Panc1 (cell line): Measurements from ENCODE around the gene PSG3. TPM values are rescaled to one million over a fixed set of nuclear protein-coding genes. Genes with fewer than 3 reads are reported as not detected.
"Not testable (repeated sequence)": the region's sequence is repeated elsewhere in the genome, so short reads cannot be mapped to it uniquely, and the experiment has no call there.

Experiments
- ATAC-seq: fragments of 200-7000 bp; cut with Tn5 transposase; 2 replicates; pipeline ENCODE4 v1.9.1; 2020; ENCODE audit warnings: mild to moderate bottlenecking, moderate library complexity
- BruUV-seq: library from RNA; stranded (reverse); fragments of 400-500 nt; replicated peaks from 2 replicates; lab custom pipeline; 2021; lab: Mats Ljungman, UMichigan
- CTCF ChIA-PET: fragments of 300-600 bp; sonication (Branson Sonifier 250); formaldehyde crosslinking; loops from one replicate; lab custom pipeline; 2022; ENCODE audit warnings: antibody characterized with exemption; lab: Charles Lee
- POLR2A ChIA-PET: fragments of 300-600 bp; sonication (Branson Sonifier 250); formaldehyde crosslinking; loops from one replicate; lab custom pipeline; 2022; ENCODE audit warnings: antibody characterized with exemption; lab: Charles Lee
- DNase-seq: peaks from one replicate; pipeline ENCODE4 v3.0.0-alpha.2; 2010; ENCODE audit warnings: low read depth, low spot score
- H3K27ac ChIP-seq: 2 replicates; pipeline ENCODE4 v1.5.1; 2011; ENCODE audit warnings: mild to moderate bottlenecking, low read length, inconsistent platforms
- H3K27me3 ChIP-seq: fragments of 200-500 bp; sonication (Bioruptor generic); 2 replicates; pipeline ENCODE4 v1.6.0; 2014; ENCODE audit warnings: low read length, inconsistent platforms; ENCODE audit not compliant: control insufficient read depth, insufficient read depth
- H3K36me3 ChIP-seq: fragments of 200-500 bp; sonication (Bioruptor generic); 2 replicates; pipeline ENCODE4 v1.5.1; 2014; ENCODE audit warnings: inconsistent platforms, mild to moderate bottlenecking, low read length, moderate library complexity; ENCODE audit not compliant: control insufficient read depth, insufficient read depth
- H3K4me1 ChIP-seq: 2 replicates; pipeline ENCODE4 v1.5.1; 2011; ENCODE audit warnings: inconsistent platforms, mild to moderate bottlenecking, low read length, moderate library complexity; ENCODE audit not compliant: control insufficient read depth, insufficient read depth
- H3K4me3 ChIP-seq, 2 experiments: 2 replicates each; pipeline ENCODE4 v1.5.1; 2011 to 2012; ENCODE audit warnings: low read depth in 2 of 2, low read length in 2 of 2, mild to moderate bottlenecking in 2 of 2, inconsistent platforms in 1 of 2, moderate library complexity in 1 of 2
- H3K9me3 ChIP-seq: fragments of 200-500 bp; sonication (Bioruptor generic); 2 replicates; pipeline ENCODE4 v1.5.1; 2014; ENCODE audit warnings: low read depth, mild to moderate bottlenecking, inconsistent platforms, low read length, moderate library complexity; ENCODE audit not compliant: control insufficient read depth, insufficient read depth
- CTCF ChIP-seq: fragments of 450-650 bp; IDR thresholded peaks from 2 replicates; pipeline ENCODE4 v1.5.1; 2017; ENCODE audit warnings: mild to moderate bottlenecking
- POLR2AphosphoS5 ChIP-seq: IDR thresholded peaks from 2 replicates; pipeline ENCODE4 v1.6.1; 2012; ENCODE audit warnings: mild to moderate bottlenecking, low read depth, low read length, moderate library complexity
- TCF7L2 ChIP-seq: IDR thresholded peaks from 2 replicates; pipeline ENCODE4 v1.6.1; 2011; ENCODE audit warnings: mild to moderate bottlenecking, low read depth, low read length, inconsistent platforms
- in situ Hi-C: cut with HindIII; loops from 2 replicates; pipeline ENCODE4 v1.10.0; 2016; ENCODE audit warnings: low sequenced_read_pairs, low pct_unique_long_range_greater_than_20kb
- intact Hi-C: fragments of 100-400 bp; cut with micrococcal nuclease; formaldehyde crosslinking; loops from one replicate; pipeline ENCODE4 v1.10.0; 2022; ENCODE audit not compliant: unreplicated experiment
- total RNA-seq: library from RNA; stranded (reverse); gene quantifications from one replicate; pipeline ENCODE4 v1.2.1, GENCODE V29; 2021; ENCODE audit not compliant: unreplicated experiment

Gene PSG3
- total RNA-seq, 1 experiment from 2014 or later = not detected

DNA sequence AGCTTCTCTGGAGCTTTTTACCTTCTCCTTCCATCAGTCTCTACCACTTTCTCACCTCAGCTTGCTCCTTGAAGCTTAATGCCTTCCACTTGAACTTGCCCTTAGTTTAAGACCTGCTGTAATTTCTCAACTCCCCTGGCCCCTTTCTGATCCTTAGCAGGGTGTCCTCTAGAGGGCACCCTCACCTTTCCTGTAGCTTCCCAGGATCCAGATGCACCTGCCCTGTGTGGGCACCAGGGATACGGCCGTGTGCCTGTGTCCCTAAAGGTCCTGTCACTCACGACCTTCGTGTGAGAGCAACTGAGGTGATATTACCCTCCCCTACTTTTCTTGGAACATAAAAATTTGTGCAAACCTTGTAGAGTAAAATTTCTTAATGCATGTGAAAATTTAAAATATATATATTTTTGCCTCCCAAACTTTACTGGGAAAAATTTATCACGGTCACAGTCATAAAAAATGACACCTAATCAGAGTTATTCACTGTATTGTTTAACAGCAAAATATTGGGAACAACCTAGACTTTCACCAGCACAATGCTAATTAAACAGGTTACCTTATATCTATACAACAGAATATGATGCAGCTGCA, 46.4 kb downstream of the PSG3 start:
- H3K36me3 ChIP-seq = no peaks in the 10 kb centered on the region
- no TSS peak for BruUV-seq
- in situ Hi-C loops (no loop called here), intact Hi-C loops (loop anchor here (10.0 kb wide), 1 partner anchor 81 kb away; no protein-coding TSS in a partner anchor)
- no peak overlapping the region for H3K4me3 ChIP-seq
- DNase-seq (no peak), ATAC-seq (peak; percentile 87)
- no peaks in the 10 kb centered on the region for H3K4me1 ChIP-seq
- H3K27ac ChIP-seq = no peak overlapping the region
- H3K9me3 ChIP-seq = no peaks in the 10 kb centered on the region
- H3K27me3 ChIP-seq = peaks cover 5% of the 10 kb centered on the region
- no peak for TF ChIP-seq TCF7L2
- peak; percentile 77 for TF ChIP-seq CTCF
- POLR2A ChIA-PET = no interaction called here
- CTCF ChIA-PET = interaction anchor here (0.6 to 1.1 kb wide), 4 partner anchors 10 to 83 kb away, joined by 3 to 7 read pairs (median 4); no protein-coding TSS in a partner anchor

DNA sequence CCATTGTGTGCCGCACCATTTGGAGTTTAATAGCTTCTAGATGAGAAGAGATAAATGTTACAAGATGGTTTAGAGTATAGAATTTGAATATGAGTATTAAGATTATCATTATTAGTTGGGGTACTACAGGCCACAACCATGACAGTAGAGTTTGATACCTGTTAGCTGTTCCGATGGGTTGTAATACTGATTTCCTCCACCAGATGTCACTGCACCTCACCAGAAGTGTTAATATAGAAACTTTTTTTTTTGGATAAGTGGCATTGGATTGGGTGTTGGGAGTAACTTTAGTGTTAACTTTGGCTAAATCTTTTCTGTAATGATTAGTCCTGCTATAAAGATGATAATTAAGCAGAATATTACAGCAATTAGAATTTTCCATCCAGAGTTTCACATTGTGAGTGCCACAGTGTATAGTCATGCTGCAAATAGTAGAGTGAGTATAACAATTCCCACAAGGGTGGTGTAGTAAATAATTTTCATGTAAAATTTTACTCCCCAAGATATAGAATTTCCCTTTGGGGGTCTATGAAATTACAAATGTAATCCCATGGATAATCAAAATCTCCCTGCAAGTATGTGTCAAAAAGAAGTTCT, 56.3 kb downstream of the PSG3 start:
- POLR2A ChIA-PET = no interaction called here

GRCh38 chr19:42676326-42676725, 64.0 kb downstream of the PSG3 start:
- in situ Hi-C loops, H3K36me3 ChIP-seq, H3K4me1 ChIP-seq, intact Hi-C loops, H3K27me3 ChIP-seq, DNase-seq, H3K9me3 ChIP-seq, H3K4me3 ChIP-seq, BruUV-seq, POLR2A ChIA-PET, H3K27ac ChIP-seq, ATAC-seq, CTCF ChIA-PET: not testable (repeated sequence)

More for the DNA sequence above, 56.3 kb downstream of the PSG3 start:
- in situ Hi-C loops (no loop called here), intact Hi-C loops (no loop called here)
- ATAC-seq (no peak), DNase-seq (peak; percentile 13)
- H3K9me3 ChIP-seq = no peaks in the 10 kb centered on the region
- H3K4me1 ChIP-seq = no peaks in the 10 kb centered on the region
- no peak overlapping the region for H3K27ac ChIP-seq
- H3K36me3 ChIP-seq = no peaks in the 10 kb centered on the region
- no peaks in the 10 kb centered on the region for H3K27me3 ChIP-seq
- H3K4me3 ChIP-seq = no peak overlapping the region
- TF ChIP-seq POLR2AphosphoS5 (no peak), CTCF (peak; percentile 68; the same call in 1 of the 2 replicates)
- CTCF ChIA-PET = interaction anchor here (1.0 kb wide), 1 partner anchor 10 kb away, joined by 5 read pairs; no protein-coding TSS in a partner anchor
- no TSS peak for BruUV-seq

DNA sequence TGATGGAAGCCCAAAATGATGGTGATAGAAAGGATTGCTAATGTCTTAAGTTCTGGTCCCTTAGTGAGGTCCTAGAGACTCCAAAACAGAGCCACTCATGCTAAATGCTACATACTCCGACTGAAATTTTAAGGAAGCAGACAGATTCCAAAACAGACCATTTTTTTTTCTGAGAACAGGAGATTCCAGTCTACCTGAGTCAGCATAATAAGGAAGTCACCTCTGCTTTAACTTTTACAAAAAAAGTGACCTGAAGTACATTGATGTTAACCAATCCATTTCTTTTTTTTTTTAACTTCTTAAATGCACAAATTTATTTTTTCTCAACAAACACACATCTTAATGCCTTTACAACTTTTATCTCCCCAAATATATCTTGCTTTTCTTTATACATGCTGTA, 65.7 kb downstream of the PSG3 start:
- H3K9me3 ChIP-seq, CTCF ChIA-PET, BruUV-seq, H3K27me3 ChIP-seq, H3K4me3 ChIP-seq, H3K36me3 ChIP-seq, DNase-seq, POLR2A ChIA-PET, intact Hi-C loops, H3K4me1 ChIP-seq, H3K27ac ChIP-seq, ATAC-seq, in situ Hi-C loops: not testable (repeated sequence)

Other genes starting within 250 kb of the PSG3 start
- gene CEACAM1, start 212.0 kb downstream of the PSG3 start, total RNA-seq = 2.4 TPM
- gene CEACAM8, start 145.6 kb downstream of the PSG3 start, total RNA-seq = not detected
- not detected for gene PSG8, start 25.2 kb upstream of the PSG3 start, total RNA-seq
- not detected for gene PSG1, start 139.2 kb upstream of the PSG3 start, total RNA-seq
- gene PSG6, start 177.4 kb upstream of the PSG3 start, total RNA-seq = not detected
- gene PSG7, start 196.7 kb upstream of the PSG3 start, total RNA-seq = not detected